WTC11 (cell line): ENCODE data around the gene RNGTT.

Experiments used
- CREB1 ChIP-seq: sonication (generic); formaldehyde crosslinking; IDR thresholded peaks from 2 replicates; pipeline ENCODE4 v1.8.0; 2023; ENCODE audit warnings: mild to moderate bottlenecking, missing genetic modification reagents
- CTCF ChIP-seq: fragments of 200-600 bp; IDR thresholded peaks from 2 replicates; pipeline ENCODE4 v1.8.0; 2022; ENCODE audit warnings: antibody characterized with exemption
- ELF4 ChIP-seq: sonication (generic); formaldehyde crosslinking; IDR thresholded peaks from 2 replicates; pipeline ENCODE4 v1.8.1; 2022; ENCODE audit warnings: low read depth, mild to moderate bottlenecking, moderate library complexity, missing genetic modification reagents
- ESRRA ChIP-seq: sonication (generic); formaldehyde crosslinking; IDR thresholded peaks from 2 replicates; pipeline ENCODE4 v1.8.1; 2022; ENCODE audit warnings: mild to moderate bottlenecking, missing genetic modification reagents, borderline replicate concordance
- ETV6 ChIP-seq: sonication (generic); formaldehyde crosslinking; IDR thresholded peaks from 2 replicates; pipeline ENCODE4 v1.8.1; 2022; ENCODE audit warnings: mild to moderate bottlenecking, missing genetic modification reagents
- HMGXB4 ChIP-seq: sonication (generic); formaldehyde crosslinking; IDR thresholded peaks from 2 replicates; pipeline ENCODE4 v1.8.1; 2023; ENCODE audit warnings: mild to moderate bottlenecking, moderate library complexity, missing genetic modification reagents
- JAZF1 ChIP-seq: fragments of 250-450 bp; sonication (Bioruptor Pico); IDR thresholded peaks from 2 replicates; pipeline ENCODE4 v1.9.0; 2021; ENCODE audit warnings: moderate library complexity, mild to moderate bottlenecking, inconsistent platforms
- PRDM15 ChIP-seq: sonication (generic); formaldehyde crosslinking; IDR thresholded peaks from 2 replicates; pipeline ENCODE4 v1.8.0; 2022; ENCODE audit warnings: missing genetic modification reagents
- SP1 ChIP-seq: sonication (generic); formaldehyde crosslinking; conservative IDR thresholded peaks from 2 replicates; pipeline ENCODE4 v1.8.1; 2022; ENCODE audit warnings: missing genetic modification reagents
- TF ChIP-seq, protein P1 (sequence below): sonication (generic); formaldehyde crosslinking; IDR thresholded peaks from 2 replicates; pipeline ENCODE4 v1.8.0; 2022; ENCODE audit warnings: mild to moderate bottlenecking, missing genetic modification reagents

GRCh38 chr6:88764081-88764480, 199.3 kb downstream of the RNGTT start:
- TF ChIP-seq ELF4 (CRISPR knock-in tag): no peak
- TF ChIP-seq PRDM15 (CRISPR knock-in tag): no peak
- TF ChIP-seq ESRRA (CRISPR knock-in tag): no peak
- no peak for TF ChIP-seq CREB1 (CRISPR knock-in tag)
- TF ChIP-seq, protein P1, sequence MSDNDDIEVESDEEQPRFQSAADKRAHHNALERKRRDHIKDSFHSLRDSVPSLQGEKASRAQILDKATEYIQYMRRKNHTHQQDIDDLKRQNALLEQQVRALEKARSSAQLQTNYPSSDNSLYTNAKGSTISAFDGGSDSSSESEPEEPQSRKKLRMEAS (CRISPR knock-in tag): no peak
- TF ChIP-seq ETV6: no peak
- no peak for TF ChIP-seq JAZF1 (CRISPR knock-in tag)
- TF ChIP-seq CTCF: no peak
- TF ChIP-seq HMGXB4 (CRISPR knock-in tag): no peak
- TF ChIP-seq SP1 (CRISPR knock-in tag): no peak
